ENCODE data around the gene FERD3L. TPM values are rescaled to one million over a fixed set of nuclear protein-coding genes. Genes with fewer than 3 reads are reported as not detected.

Gene FERD3L
- total and polyA plus RNA-seq, 2 donors (not counting 3 experiments of a cell fraction or from before 2014, with no cell fraction given), result not detected

DNA sequence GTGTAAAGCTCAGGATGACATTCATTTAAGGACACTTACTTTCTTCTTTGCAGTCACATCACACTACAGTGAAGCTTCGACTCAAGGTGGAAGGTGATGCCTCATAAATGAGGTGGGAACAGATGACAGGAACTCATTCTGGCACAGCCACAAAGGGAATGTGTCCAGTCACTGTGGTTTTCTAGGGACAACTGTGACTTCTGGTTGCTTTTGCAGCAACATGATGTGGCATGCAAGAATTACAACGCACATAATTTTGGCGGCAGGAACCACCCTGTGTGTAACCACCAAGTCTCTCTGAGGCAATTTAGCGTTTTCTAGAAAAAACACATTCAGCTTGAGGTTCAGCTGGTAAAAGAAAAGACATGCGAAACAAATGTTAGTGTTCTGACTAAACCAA is 32.0 kb upstream of the FERD3L start:
- Histone ChIP-seq H2AFZ (ENCODE audit: low read depth, low read length) (no peak overlapping the region), H3K9ac (replicated peaks; ENCODE audit: extremely low read depth, insufficient read depth, low read length) (no peak overlapping the region), H3K9me3 (replicated peaks; ENCODE audit: control insufficient read depth, insufficient read depth, low read length) (no peaks in the 10 kb centered on the region), H3K4me3 (replicated peaks in 1 of 3; ENCODE audit: insufficient read depth in 1 of 3, low read depth in 1 of 3, low read length in 3 of 3) (no peak overlapping the region), H3K79me2 (ENCODE audit: control insufficient read depth, insufficient read depth, low read length) (no peaks in the 10 kb centered on the region), H3K36me3 (ENCODE audit: control insufficient read depth in 2 of 2, extremely low read depth in 1 of 2, insufficient read depth in 2 of 2, low read length in 2 of 2) (no peaks in the 10 kb centered on the region), H3K4me2 (ENCODE audit: insufficient read depth, low read length) (no peak overlapping the region), H3K27me3 (ENCODE audit: control insufficient read depth in 2 of 2, insufficient read depth in 2 of 2, low read length in 2 of 2) (no peaks in the 10 kb centered on the region), H3K4me1 (ENCODE audit: control insufficient read depth, extremely low read depth, insufficient read depth, low read length) (no peaks in the 10 kb centered on the region), H4K20me1 (replicated peaks; ENCODE audit: control insufficient read depth, extremely low read depth, insufficient read depth, low read length) (no peaks in the 10 kb centered on the region), H3K9me1 (replicated peaks; ENCODE audit: control insufficient read depth, extremely low read depth, insufficient read depth, low read length) (no peaks in the 10 kb centered on the region), H3K27ac (ENCODE audit: insufficient read depth, low read depth, low read length) (no peak overlapping the region)
- no peak for FAIRE-seq
- BruUV-seq (replicated peaks), result no TSS peak
- dilution Hi-C loops (cut with MboI; ENCODE audit: extremely low pct_ligation_motif_present, low sequenced_read_pairs) (no loop called here), intact Hi-C loops (cut with micrococcal nuclease) (no loop called here)
- ChIA-PET POLR2A (no interaction called here), CTCF (no interaction called here)
- TF ChIP-seq MAX (IDR thresholded peaks at IDR 0.05; ENCODE audit: insufficient read depth, insufficient read length) (no peak), FOS (IDR thresholded peaks at IDR 0.05; ENCODE audit: borderline replicate concordance, insufficient read depth, low read length) (no peak), MYC (IDR thresholded peaks at IDR 0.05; ENCODE audit: low read depth, low read length) (no peak), GATA2 (IDR thresholded peaks at IDR 0.05; ENCODE audit: insufficient read depth, insufficient read length, low read depth, low read length) (no peak), JUN (IDR thresholded peaks at IDR 0.05; ENCODE audit: borderline replicate concordance, insufficient read depth, insufficient read length, low read depth) (no peak), EZH2 (IDR thresholded peaks at IDR 0.05; ENCODE audit: borderline replicate concordance, low read depth, low read length, severe bottlenecking) (no peak), POLR2A (IDR thresholded peaks at IDR 0.05; ENCODE audit: low read depth, low read length) (no peak), POLR2AphosphoS5 (IDR thresholded peaks at IDR 0.05; ENCODE audit: insufficient read depth, low read depth, low read length) (no peak)
- TF ChIP-seq, protein P1, sequence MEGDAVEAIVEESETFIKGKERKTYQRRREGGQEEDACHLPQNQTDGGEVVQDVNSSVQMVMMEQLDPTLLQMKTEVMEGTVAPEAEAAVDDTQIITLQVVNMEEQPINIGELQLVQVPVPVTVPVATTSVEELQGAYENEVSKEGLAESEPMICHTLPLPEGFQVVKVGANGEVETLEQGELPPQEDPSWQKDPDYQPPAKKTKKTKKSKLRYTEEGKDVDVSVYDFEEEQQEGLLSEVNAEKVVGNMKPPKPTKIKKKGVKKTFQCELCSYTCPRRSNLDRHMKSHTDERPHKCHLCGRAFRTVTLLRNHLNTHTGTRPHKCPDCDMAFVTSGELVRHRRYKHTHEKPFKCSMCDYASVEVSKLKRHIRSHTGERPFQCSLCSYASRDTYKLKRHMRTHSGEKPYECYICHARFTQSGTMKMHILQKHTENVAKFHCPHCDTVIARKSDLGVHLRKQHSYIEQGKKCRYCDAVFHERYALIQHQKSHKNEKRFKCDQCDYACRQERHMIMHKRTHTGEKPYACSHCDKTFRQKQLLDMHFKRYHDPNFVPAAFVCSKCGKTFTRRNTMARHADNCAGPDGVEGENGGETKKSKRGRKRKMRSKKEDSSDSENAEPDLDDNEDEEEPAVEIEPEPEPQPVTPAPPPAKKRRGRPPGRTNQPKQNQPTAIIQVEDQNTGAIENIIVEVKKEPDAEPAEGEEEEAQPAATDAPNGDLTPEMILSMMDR (IDR thresholded peaks at IDR 0.05; ENCODE audit: extremely low read depth in 1 of 2, insufficient read depth in 1 of 2, low read depth in 1 of 2, low read length in 2 of 2), result no peak
- no peak for DNase-seq (ENCODE audit: low read depth, low spot score)

All from endothelial cell of umbilical vein (primary cell).